ENCODE data around the gene PLA2G6.

- TF ChIP-seq CTCF (CRISPR knock-in tag; IDR thresholded peaks at IDR 0.05) (no peak), MYC (CRISPR knock-in tag; IDR thresholded peaks at IDR 0.05; ENCODE audit: borderline replicate concordance) (no peak), GABPA (IDR thresholded peaks at IDR 0.05; ENCODE audit: low read depth, low read length) (no peak), GABPA (CRISPR knock-in tag; IDR thresholded peaks at IDR 0.05; ENCODE audit: low read depth) (no peak), FOXA3 (CRISPR knock-in tag; IDR thresholded peaks at IDR 0.05) (no peak), GLI4 (CRISPR knock-in tag; IDR thresholded peaks at IDR 0.05; ENCODE audit: borderline replicate concordance) (no peak), PRMT3 (CRISPR knock-in tag; IDR thresholded peaks at IDR 0.05; ENCODE audit: borderline replicate concordance, low read depth) (no peak)
These were observed 8.1 kb downstream of the PLA2G6 start for GRCh38 chr22:38173641-38173906.
